ENCODE data around the gene KIF6. TPM values are rescaled to one million over a fixed set of nuclear protein-coding genes. Genes with fewer than 3 reads are reported as not detected.

Gene KIF6
- total RNA-seq, 1 donor from 2014 or later: 1.2 TPM

GRCh38 chr6:39403304-39403703 is 321.9 kb downstream of the KIF6 start:
- DNase-seq (ENCODE audit: low spot score in 2 of 2) (no peak), FAIRE-seq (no peak)

GRCh38 chr6:39402239-39402751 is 322.9 kb downstream of the KIF6 start:
- FAIRE-seq (no peak), DNase-seq (ENCODE audit: low spot score in 2 of 2) (peak in 1 of 2 donors; percentile 15)

GRCh38 chr6:39401376-39401775 is 323.8 kb downstream of the KIF6 start:
- DNase-seq (ENCODE audit: low spot score in 2 of 2): no peak
- FAIRE-seq: no peak

GRCh38 chr6:39400026-39400425 is 325.2 kb downstream of the KIF6 start:
- FAIRE-seq: no peak

GRCh38 chr6:39396854-39397253 is 328.4 kb downstream of the KIF6 start:
- FAIRE-seq (no peak), DNase-seq (ENCODE audit: low spot score in 2 of 2) (no peak)

More at GRCh38 chr6:39400026-39400425, 325.2 kb downstream of the KIF6 start:
- no peak for DNase-seq (ENCODE audit: low spot score in 2 of 2)

GRCh38 chr6:39393075-39393474 is 332.1 kb downstream of the KIF6 start:
- FAIRE-seq (no peak), DNase-seq (ENCODE audit: low spot score in 2 of 2) (no peak)

GRCh38 chr6:39391182-39391581 is 334.0 kb downstream of the KIF6 start:
- DNase-seq (ENCODE audit: low spot score in 2 of 2) (no peak), FAIRE-seq (no peak)

GRCh38 chr6:39389484-39389767 is 335.8 kb downstream of the KIF6 start:
- FAIRE-seq: no peak
- DNase-seq (ENCODE audit: low spot score in 2 of 2): no peak

GRCh38 chr6:39388606-39389483 is 336.4 kb downstream of the KIF6 start:
- no peak for DNase-seq (ENCODE audit: low spot score in 2 of 2)
- FAIRE-seq: no peak

GRCh38 chr6:39387785-39388184 is 337.4 kb downstream of the KIF6 start:
- DNase-seq (ENCODE audit: low spot score in 2 of 2) (no peak), FAIRE-seq (no peak)

GRCh38 chr6:39386487-39386886 is 338.7 kb downstream of the KIF6 start:
- no peak for FAIRE-seq
- no peak for DNase-seq (ENCODE audit: low spot score in 2 of 2)

- FAIRE-seq: no peak
These were observed 343.6 kb downstream of the KIF6 start for GRCh38 chr6:39381550-39382140.

GRCh38 chr6:39380837-39381549 is 344.2 kb downstream of the KIF6 start:
- FAIRE-seq (no peak), DNase-seq (ENCODE audit: low spot score in 2 of 2) (no peak)

More at GRCh38 chr6:39381550-39382140, 343.6 kb downstream of the KIF6 start:
- no peak for DNase-seq (ENCODE audit: low spot score in 2 of 2)

- FAIRE-seq (no peak), DNase-seq (ENCODE audit: low spot score in 2 of 2) (no peak)
These were observed 346.2 kb downstream of the KIF6 start for GRCh38 chr6:39378960-39379425.

- DNase-seq (ENCODE audit: low spot score in 2 of 2): no peak
- no peak for FAIRE-seq
These were observed 346.8 kb downstream of the KIF6 start for GRCh38 chr6:39378175-39378959.

GRCh38 chr6:39377539-39377950 is 347.7 kb downstream of the KIF6 start:
- DNase-seq (ENCODE audit: low spot score in 2 of 2): peak; percentile 41 to 73
- FAIRE-seq: peak; percentile 6

- no peak for DNase-seq (ENCODE audit: low spot score in 2 of 2)
- FAIRE-seq: no peak
These were observed 349.8 kb downstream of the KIF6 start for GRCh38 chr6:39375405-39375804.

- no peak for DNase-seq (ENCODE audit: low spot score in 2 of 2)
- no peak for FAIRE-seq
These were observed 354.8 kb downstream of the KIF6 start for GRCh38 chr6:39370390-39370789.

- no peak for DNase-seq (ENCODE audit: low spot score in 2 of 2)
- no peak for FAIRE-seq
These were observed 355.2 kb downstream of the KIF6 start for GRCh38 chr6:39369987-39370386.

GRCh38 chr6:39367700-39368099 is 357.5 kb downstream of the KIF6 start:
- FAIRE-seq (no peak), DNase-seq (ENCODE audit: low spot score in 2 of 2) (no peak)
